Tibial nerve (tissue), 3 donors: ENCODE data around the gene CCNY.

Source experiments
- POLR2A ChIP-seq, 2 donors: fragments of 450-650 bp; IDR thresholded peaks; one replicate each; pipeline ENCODE4 v1.6.1; 2017; ENCODE audit warnings: antibody characterized with exemption in 2 of 2, mild to moderate bottlenecking in 2 of 2, moderate library complexity in 2 of 2
- TF ChIP-seq, protein P1 (sequence below), 5 experiments: fragments of 200-600 bp in 3 of 5; fragments of 450-650 bp in 2 of 5; sonication (generic) in 3 of 5; IDR thresholded peaks; one replicate each; pipeline ENCODE4 v1.5.1; 2016 to 2019; ENCODE audit warnings: antibody characterized with exemption in 5 of 5, mild to moderate bottlenecking in 3 of 5, moderate library complexity in 2 of 5

DNA sequence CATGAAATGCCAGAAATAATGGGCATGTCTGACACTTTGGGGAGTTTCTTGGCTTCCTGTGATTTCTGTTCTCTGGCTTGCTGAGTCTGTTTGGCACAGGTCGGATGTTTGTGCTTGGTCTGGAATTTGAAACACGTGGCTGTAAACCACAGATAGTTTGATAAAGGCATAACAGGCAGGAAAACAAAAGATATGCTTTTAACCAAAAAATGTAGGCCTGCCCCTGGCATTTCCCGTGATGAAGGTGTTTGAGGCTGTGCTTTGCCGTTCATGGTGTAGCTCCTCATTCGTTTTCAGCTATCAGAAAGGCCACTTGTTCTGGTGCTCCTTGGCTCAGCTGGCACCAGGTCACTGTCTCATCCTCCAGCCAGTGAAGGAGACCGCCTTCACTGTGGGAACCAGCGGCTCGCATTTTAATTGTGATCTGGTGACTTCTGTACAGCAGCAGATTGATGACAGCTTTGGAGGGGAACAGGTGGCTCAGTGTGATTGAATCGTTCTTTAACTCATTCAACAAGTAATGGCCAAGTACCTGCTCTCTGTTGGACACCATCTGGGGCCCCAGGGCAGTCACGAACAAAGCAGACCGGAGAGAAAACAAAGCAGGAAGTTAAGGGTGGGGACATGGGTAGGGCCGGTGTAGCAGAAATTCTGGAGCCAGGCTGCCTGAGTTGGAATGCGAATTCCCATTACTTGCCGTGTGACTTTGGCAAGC lies 111.5 kb downstream of the CCNY start:
- TF ChIP-seq POLR2A (IDR thresholded peaks at IDR 0.05), result no peak
- TF ChIP-seq, protein P1, sequence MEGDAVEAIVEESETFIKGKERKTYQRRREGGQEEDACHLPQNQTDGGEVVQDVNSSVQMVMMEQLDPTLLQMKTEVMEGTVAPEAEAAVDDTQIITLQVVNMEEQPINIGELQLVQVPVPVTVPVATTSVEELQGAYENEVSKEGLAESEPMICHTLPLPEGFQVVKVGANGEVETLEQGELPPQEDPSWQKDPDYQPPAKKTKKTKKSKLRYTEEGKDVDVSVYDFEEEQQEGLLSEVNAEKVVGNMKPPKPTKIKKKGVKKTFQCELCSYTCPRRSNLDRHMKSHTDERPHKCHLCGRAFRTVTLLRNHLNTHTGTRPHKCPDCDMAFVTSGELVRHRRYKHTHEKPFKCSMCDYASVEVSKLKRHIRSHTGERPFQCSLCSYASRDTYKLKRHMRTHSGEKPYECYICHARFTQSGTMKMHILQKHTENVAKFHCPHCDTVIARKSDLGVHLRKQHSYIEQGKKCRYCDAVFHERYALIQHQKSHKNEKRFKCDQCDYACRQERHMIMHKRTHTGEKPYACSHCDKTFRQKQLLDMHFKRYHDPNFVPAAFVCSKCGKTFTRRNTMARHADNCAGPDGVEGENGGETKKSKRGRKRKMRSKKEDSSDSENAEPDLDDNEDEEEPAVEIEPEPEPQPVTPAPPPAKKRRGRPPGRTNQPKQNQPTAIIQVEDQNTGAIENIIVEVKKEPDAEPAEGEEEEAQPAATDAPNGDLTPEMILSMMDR (IDR thresholded peaks at IDR 0.05), result no peak
